HepG2 (cell line): ENCODE measurements around the gene TAP1. TPM values are rescaled to one million over a fixed set of nuclear protein-coding genes. Genes with fewer than 3 reads are reported as not detected.
A peak's percentile ranks its signal among the peaks of the same experiment; 100 is the strongest.

Experiments
- CHD2 ChIP-seq: IDR thresholded peaks from 2 replicates; pipeline ENCODE4 v1.6.1; 2011; ENCODE audit warnings: low read depth, low read length, improper control_type of control experiment
- CSRNP1 ChIP-seq: sonication (generic); formaldehyde crosslinking; IDR thresholded peaks from 2 replicates; pipeline ENCODE4 v1.8.1; 2023; ENCODE audit warnings: mild to moderate bottlenecking, missing genetic modification reagents
- DDIT3 ChIP-seq: sonication (generic); formaldehyde crosslinking; IDR thresholded peaks from 2 replicates; pipeline ENCODE4 v1.4.0; 2020; ENCODE audit warnings: mild to moderate bottlenecking, missing genetic modification reagents
- E2F1 ChIP-seq: sonication (generic); formaldehyde crosslinking; IDR thresholded peaks from 2 replicates; pipeline ENCODE4 v1.5.0; 2020; ENCODE audit warnings: missing genetic modification reagents
- FOXA1 ChIP-seq, 2 experiments: fragments of 450-650 bp in 1 of 2; sonication (generic) in 1 of 2; formaldehyde crosslinking in 1 of 2; IDR thresholded peaks; 2 replicates each; pipeline versions ENCODE4 v1.4.0 to v1.6.1; 2016 to 2020; ENCODE audit warnings: missing genetic modification reagents in 1 of 2
- GABPB1 ChIP-seq: IDR thresholded peaks from 2 replicates; pipeline ENCODE4 v1.6.1; 2016; ENCODE audit warnings: mild to moderate bottlenecking, missing genetic modification reagents, moderate library complexity, missing compliant biosample characterization
- HDAC1 ChIP-seq: sonication (generic); formaldehyde crosslinking; IDR thresholded peaks from 2 replicates; pipeline ENCODE4 v1.5.1; 2020; ENCODE audit warnings: mild to moderate bottlenecking, missing genetic modification reagents
- KLF9 ChIP-seq: IDR thresholded peaks from 2 replicates; pipeline ENCODE4 v1.6.1; 2016; ENCODE audit warnings: low read depth
- MLLT10 ChIP-seq: sonication (generic); formaldehyde crosslinking; IDR thresholded peaks from 2 replicates; pipeline ENCODE4 v1.4.0; 2020; ENCODE audit warnings: missing genetic modification reagents
- NCOR1 ChIP-seq: fragments of 200-600 bp; sonication (generic); IDR thresholded peaks from 2 replicates; pipeline ENCODE4 v1.7.0; 2017; ENCODE audit warnings: antibody characterized with exemption, low read length, borderline replicate concordance
- NR3C1 ChIP-seq: sonication (generic); formaldehyde crosslinking; IDR thresholded peaks from 2 replicates; pipeline ENCODE4 v1.4.0; 2020; ENCODE audit warnings: missing genetic modification reagents
- PAF1 ChIP-seq: IDR thresholded peaks from 2 replicates; pipeline ENCODE4 v1.6.1; 2016; ENCODE audit warnings: missing genetic modification reagents, missing compliant biosample characterization
- RFX5 ChIP-seq: IDR thresholded peaks from 2 replicates; pipeline ENCODE4 v1.6.1; 2011; ENCODE audit warnings: low read depth, low read length, improper control_type of control experiment
- SMAD9 ChIP-seq: sonication (generic); formaldehyde crosslinking; IDR thresholded peaks from 2 replicates; pipeline ENCODE4 v1.5.1; 2020; ENCODE audit warnings: mild to moderate bottlenecking, missing genetic modification reagents
- SMC3 ChIP-seq: IDR thresholded peaks from 2 replicates; pipeline ENCODE4 v1.6.1; 2011; ENCODE audit warnings: low read length, improper control_type of control experiment
- TARDBP ChIP-seq: sonication (generic); formaldehyde crosslinking; IDR thresholded peaks from 2 replicates; pipeline ENCODE4 v1.8.0; 2022; ENCODE audit warnings: mild to moderate bottlenecking, missing genetic modification reagents
- TBL1XR1 ChIP-seq: fragments of 150-350 bp; IDR thresholded peaks from 2 replicates; pipeline ENCODE4 v1.6.1; 2014; ENCODE audit warnings: borderline replicate concordance, low read length; ENCODE audit not compliant: partially characterized antibody
- TFE3 ChIP-seq: IDR thresholded peaks from 2 replicates; pipeline ENCODE4 v1.6.1; 2016
- TRIM24 ChIP-seq: sonication (generic); formaldehyde crosslinking; IDR thresholded peaks from 2 replicates; pipeline ENCODE4 v1.8.0; 2022; ENCODE audit warnings: mild to moderate bottlenecking, missing genetic modification reagents
- WIZ ChIP-seq: sonication (generic); formaldehyde crosslinking; IDR thresholded peaks from 2 replicates; pipeline ENCODE4 v1.5.1; 2020; ENCODE audit warnings: mild to moderate bottlenecking, missing genetic modification reagents
- ZBTB38 ChIP-seq: sonication (generic); formaldehyde crosslinking; IDR thresholded peaks from 2 replicates; pipeline ENCODE4 v1.5.1; 2020; ENCODE audit warnings: mild to moderate bottlenecking, missing genetic modification reagents
- ZC3H13 ChIP-seq: sonication (generic); formaldehyde crosslinking; IDR thresholded peaks from 2 replicates; pipeline ENCODE4 v1.8.1; 2023; ENCODE audit warnings: mild to moderate bottlenecking, missing genetic modification reagents, moderate library complexity
- ZNF3 ChIP-seq: IDR thresholded peaks from 2 replicates; pipeline ENCODE4 v1.7.0; 2017; ENCODE audit warnings: inconsistent platforms
- ZNF333 ChIP-seq: sonication (generic); formaldehyde crosslinking; IDR thresholded peaks from 2 replicates; pipeline ENCODE4 v1.4.0; 2020; ENCODE audit warnings: mild to moderate bottlenecking, missing genetic modification reagents, borderline replicate concordance
- ZNF670 ChIP-seq: sonication (generic); formaldehyde crosslinking; IDR thresholded peaks from 2 replicates; pipeline ENCODE4 v1.8.0; 2022; ENCODE audit warnings: mild to moderate bottlenecking, missing genetic modification reagents, borderline replicate concordance
- ZNF713 ChIP-seq: sonication (generic); formaldehyde crosslinking; IDR thresholded peaks from 2 replicates; pipeline ENCODE4 v1.4.0; 2020; ENCODE audit warnings: mild to moderate bottlenecking, missing genetic modification reagents
- ZNF720 ChIP-seq: sonication (generic); formaldehyde crosslinking; IDR thresholded peaks from 2 replicates; pipeline ENCODE4 v1.4.0; 2020; ENCODE audit warnings: missing genetic modification reagents
- ZNF737 ChIP-seq: sonication (generic); formaldehyde crosslinking; IDR thresholded peaks from 2 replicates; pipeline ENCODE4 v1.5.0; 2020; ENCODE audit warnings: missing genetic modification reagents, mild to moderate bottlenecking, borderline replicate concordance
- ZNF792 ChIP-seq: IDR thresholded peaks from 2 replicates; pipeline ENCODE4 v1.6.1; 2016
- polyA plus RNA-seq, 8 experiments: library from polyadenylated mRNA; depleted of rRNA in 3 of 8; stranded (reverse) in 7 of 8; unstranded in 1 of 8; fragments of >200 nt; fragmentation: Illumina TruSeq in 4 of 8; extraction: Trizol in 4 of 8; gene quantifications; 2 replicates each; pipeline versions ENCODE4 v1.2.1 to v1.2.3, GENCODE V29; 2011 to 2016; ENCODE audit warnings: low read depth in 4 of 8, missing spikeins in 1 of 8, mixed read lengths in 1 of 8; ENCODE audit not compliant: insufficient read depth in 1 of 8
- total RNA-seq, 5 experiments: library from RNA; depleted of rRNA; stranded (reverse); fragments of >200 nt; fragmentation: Illumina TruSeq; extraction: Trizol; gene quantifications; 2 replicates each; pipeline ENCODE4 v1.2.3, GENCODE V29; 2016; ENCODE audit warnings: low read depth in 1 of 5

TAP1 gene
- total and polyA plus RNA-seq, 2 of the 13 experiments (the other 11 are each of a cell fraction or from before 2014, with no cell fraction given), result 31.2 to 52.2 TPM

- no peak for TF ChIP-seq TFE3
- TF ChIP-seq ZNF720, result no peak
- no peak for TF ChIP-seq TRIM24 (CRISPR knock-in tag)
- peak; percentile 80 for TF ChIP-seq HDAC1 (CRISPR knock-in tag)
- peak; percentile 79 for TF ChIP-seq ZC3H13 (CRISPR knock-in tag)
- TF ChIP-seq SMAD9 (CRISPR knock-in tag), result 0 out of 2 replicates have a peak, but pooled peaks have one; percentile 26
- no peak for TF ChIP-seq PAF1 (CRISPR knock-in tag)
- TF ChIP-seq ZNF713, result no peak
- peak; percentile 78 for TF ChIP-seq ZBTB38
- no peak for TF ChIP-seq ZNF3 (CRISPR knock-in tag)
- peak; percentile 93 for TF ChIP-seq TARDBP (CRISPR knock-in tag)
- TF ChIP-seq GABPB1 (CRISPR knock-in tag), result peak; percentile 77
- no peak for TF ChIP-seq WIZ
- TF ChIP-seq ZNF333 (CRISPR knock-in tag), result no peak
- peak; percentile 93 for TF ChIP-seq KLF9 (CRISPR knock-in tag)
- TF ChIP-seq NR3C1, result no peak
- no peak; the same call in 1 of the 2 replicates for TF ChIP-seq CSRNP1 (CRISPR knock-in tag)
- TF ChIP-seq SMC3, result peak; percentile 40; the same call in 1 of the 2 replicates
- TF ChIP-seq FOXA1 (IDR thresholded peaks at IDR 0.05), result no peak
- 0 out of 2 replicates have a peak, but pooled peaks have one; percentile 7 for TF ChIP-seq FOXA1 (CRISPR knock-in tag; IDR thresholded peaks at IDR 0.05)
- TF ChIP-seq CHD2, result no peak
- TF ChIP-seq TBL1XR1, result no peak
- peak; percentile 99 for TF ChIP-seq RFX5
- TF ChIP-seq NCOR1, result no peak
- peak; percentile 48 for TF ChIP-seq E2F1 (CRISPR knock-in tag)
- no peak for TF ChIP-seq ZNF737
- no peak for TF ChIP-seq ZNF670 (CRISPR knock-in tag)
- TF ChIP-seq DDIT3 (CRISPR knock-in tag), result no peak
- TF ChIP-seq MLLT10, result no peak
- TF ChIP-seq ZNF792 (CRISPR knock-in tag), result peak; percentile 36; the same call in 1 of the 2 replicates
These were observed at the start of gene TAP1, which contains the start of gene PSMB9 (continued) for GRCh38 chr6:32853541-32854375.
